H9 (cell line): ENCODE data around the gene NLRP1. TPM values are rescaled to one million over a fixed set of nuclear protein-coding genes. Genes with fewer than 3 reads are reported as not detected.

Source experiments
- DNase-seq: peaks from one replicate; pipeline ENCODE4 v3.0.0-alpha.2; 2017
- H2AFZ ChIP-seq: one replicate; pipeline ENCODE4 v1.6.1; 2013; ENCODE audit warnings: mild to moderate bottlenecking, low read length, control low read depth, moderate library complexity
- H2AK5ac ChIP-seq: 2 replicates; pipeline ENCODE4 v1.6.1; 2013; ENCODE audit warnings: low read length, control low read depth, mixed read lengths; ENCODE audit not compliant: insufficient read length
- H2BK120ac ChIP-seq: one replicate; pipeline ENCODE4 v1.6.1; 2013; ENCODE audit warnings: low read depth, mild to moderate bottlenecking, low read length, control low read depth, inconsistent platforms; ENCODE audit not compliant: poor library complexity, severe bottlenecking
- H2BK12ac ChIP-seq: 2 replicates; pipeline ENCODE4 v1.6.1; 2013; ENCODE audit warnings: low read length, control low read depth, mixed read lengths, low read depth; ENCODE audit not compliant: insufficient read length
- H2BK15ac ChIP-seq: 2 replicates; pipeline ENCODE4 v1.6.1; 2013; ENCODE audit warnings: low read depth, low read length, control low read depth
- H2BK20ac ChIP-seq: one replicate; pipeline ENCODE4 v1.6.1; 2013; ENCODE audit warnings: low read depth, mild to moderate bottlenecking, low read length, control low read depth, inconsistent platforms; ENCODE audit not compliant: poor library complexity, severe bottlenecking
- H2BK5ac ChIP-seq: 2 replicates; pipeline ENCODE4 v1.6.1; 2013; ENCODE audit warnings: low read length, control low read depth, mixed read lengths; ENCODE audit not compliant: insufficient read length
- H3K14ac ChIP-seq: 2 replicates; pipeline ENCODE4 v1.6.1; 2013; ENCODE audit warnings: low read length, control low read depth; ENCODE audit not compliant: insufficient read depth
- H3K18ac ChIP-seq: 2 replicates; pipeline ENCODE4 v1.6.1; 2013; ENCODE audit warnings: low read depth, mild to moderate bottlenecking, mixed read lengths, low read length, control low read depth; ENCODE audit not compliant: insufficient read length
- H3K23ac ChIP-seq: 2 replicates; pipeline ENCODE4 v1.6.1; 2013; ENCODE audit warnings: low read length, control low read depth, mixed read lengths, low read depth; ENCODE audit not compliant: insufficient read length
- H3K23me2 ChIP-seq: 2 replicates; pipeline ENCODE4 v1.6.1; 2013; ENCODE audit warnings: low read depth, mild to moderate bottlenecking, mixed read lengths, low read length, control low read depth; ENCODE audit not compliant: insufficient read length, poor library complexity, severe bottlenecking
- H3K27ac ChIP-seq: 2 replicates; pipeline ENCODE4 v1.5.1; 2013; ENCODE audit warnings: low read length, control low read depth, mixed read lengths, low read depth; ENCODE audit not compliant: insufficient read length
- H3K27me3 ChIP-seq: 2 replicates; pipeline ENCODE4 v1.6.1; 2013; ENCODE audit warnings: low read length, control low read depth, inconsistent platforms; ENCODE audit not compliant: insufficient read depth
- H3K4ac ChIP-seq: 2 replicates; pipeline ENCODE4 v1.6.1; 2013; ENCODE audit warnings: low read depth, mild to moderate bottlenecking, control low read depth, inconsistent platforms, low read length, moderate library complexity
- H3K4me1 ChIP-seq: 2 replicates; pipeline ENCODE4 v1.6.1; 2013; ENCODE audit warnings: low read length, control low read depth, inconsistent platforms; ENCODE audit not compliant: insufficient read depth
- H3K4me2 ChIP-seq: 2 replicates; pipeline ENCODE4 v1.6.1; 2013; ENCODE audit warnings: low read length, control low read depth, mixed read lengths; ENCODE audit not compliant: insufficient read length, insufficient read depth
- H3K56ac ChIP-seq: 2 replicates; pipeline ENCODE4 v1.6.1; 2013; ENCODE audit warnings: low read depth, mild to moderate bottlenecking, mixed read lengths, low read length, control low read depth; ENCODE audit not compliant: insufficient read length
- H3K79me1 ChIP-seq: 2 replicates; pipeline ENCODE4 v1.6.1; 2013; ENCODE audit warnings: low read depth, mild to moderate bottlenecking, moderate library complexity, low read length, control low read depth, inconsistent platforms; ENCODE audit not compliant: insufficient read depth, poor library complexity, severe bottlenecking
- H3K79me2 ChIP-seq: 2 replicates; pipeline ENCODE4 v1.6.1; 2013; ENCODE audit warnings: low read length, control low read depth, inconsistent platforms; ENCODE audit not compliant: insufficient read depth
- H3K9ac ChIP-seq: 2 replicates; pipeline ENCODE4 v1.6.1; 2013; ENCODE audit warnings: low read length, control low read depth, mixed read lengths; ENCODE audit not compliant: insufficient read length; ENCODE audit errors: extremely low read depth
- H3K9me3 ChIP-seq: one replicate; pipeline ENCODE4 v1.6.1; 2013; ENCODE audit warnings: low read depth, low read length, inconsistent platforms; ENCODE audit not compliant: control insufficient read depth
- H3T11ph ChIP-seq: one replicate; pipeline ENCODE4 v1.6.1; 2013; ENCODE audit warnings: mild to moderate bottlenecking, low read length, control low read depth, inconsistent platforms
- H4K20me1 ChIP-seq: one replicate; pipeline ENCODE4 v1.6.1; 2013; ENCODE audit not compliant: control insufficient read depth, insufficient read length, insufficient read depth
- H4K5ac ChIP-seq: 2 replicates; pipeline ENCODE4 v1.6.1; 2013; ENCODE audit warnings: low read depth, mild to moderate bottlenecking, mixed read lengths, low read length, control low read depth; ENCODE audit not compliant: insufficient read length
- H4K8ac ChIP-seq: replicated peaks from 2 replicates; pipeline ENCODE4 v1.6.1; 2013; ENCODE audit warnings: low read length, control low read depth, mixed read lengths, low read depth; ENCODE audit not compliant: insufficient read length
- H4K91ac ChIP-seq: 2 replicates; pipeline ENCODE4 v1.6.1; 2013; ENCODE audit warnings: low read depth, mild to moderate bottlenecking, moderate library complexity, mixed read lengths, low read length, control low read depth; ENCODE audit not compliant: insufficient read length
- H3K27ac Mint-ChIP-seq, 3 experiments: 2 replicates in 2 of 3; 3 replicates in 1 of 3; pipeline ENCODE4 v1.8.0; 2020 to 2021; ENCODE audit warnings: mixed read lengths in 3 of 3, mild to moderate bottlenecking in 1 of 3, moderate library complexity in 1 of 3
- H3K27me3 Mint-ChIP-seq: 2 replicates; pipeline ENCODE4 v1.8.0; 2021; ENCODE audit warnings: low read depth, mild to moderate bottlenecking, moderate library complexity, mixed read lengths
- H3K36me3 Mint-ChIP-seq, 3 experiments: 2 replicates in 2 of 3; 3 replicates in 1 of 3; pipeline ENCODE4 v1.8.0; 2020 to 2021; ENCODE audit warnings: low read depth in 3 of 3, mixed read lengths in 3 of 3; ENCODE audit not compliant: insufficient read depth in 1 of 3
- H3K4me1 Mint-ChIP-seq, 2 experiments: 2 replicates each; pipeline ENCODE4 v1.8.0; 2020; ENCODE audit warnings: mixed read lengths in 2 of 2
- H3K4me3 Mint-ChIP-seq, 2 experiments: 2 replicates in 1 of 2; 3 replicates in 1 of 2; pipeline ENCODE4 v1.8.0; 2020 to 2021; ENCODE audit warnings: mild to moderate bottlenecking in 2 of 2, mixed read lengths in 2 of 2, moderate library complexity in 1 of 2
- H3K9me3 Mint-ChIP-seq, 2 experiments: 2 replicates in 1 of 2; 3 replicates in 1 of 2; pipeline ENCODE4 v1.8.0; 2020; ENCODE audit warnings: mild to moderate bottlenecking in 2 of 2, mixed read lengths in 2 of 2, moderate library complexity in 1 of 2
- WGBS: extraction: QIAGEN DNeasy Blood & Tissue Kit; methylation state at CpG from one replicate; pipeline ENCODE4 v1.1.7; 2013; ENCODE audit warnings: missing lambda C conversion rate, low lambda C conversion rate, mixed read lengths; ENCODE audit not compliant: insufficient read length; ENCODE audit errors: extremely low coverage; 5-methylcytosine and 5-hydroxymethylcytosine counted together
- total RNA-seq: library from RNA; stranded (reverse); gene quantifications from 2 replicates; pipeline ENCODE4 v1.2.1, GENCODE V29; 2021
- TF ChIP-seq, protein P1 (sequence below): fragments of 200-600 bp; sonication (generic); conservative IDR thresholded peaks from 3 replicates; pipeline ENCODE4 v1.8.0; 2021; ENCODE audit warnings: antibody characterized with exemption, mild to moderate bottlenecking

NLRP1 gene
- total RNA-seq, 1 experiment from 2014 or later, result 12.1 TPM

DNA sequence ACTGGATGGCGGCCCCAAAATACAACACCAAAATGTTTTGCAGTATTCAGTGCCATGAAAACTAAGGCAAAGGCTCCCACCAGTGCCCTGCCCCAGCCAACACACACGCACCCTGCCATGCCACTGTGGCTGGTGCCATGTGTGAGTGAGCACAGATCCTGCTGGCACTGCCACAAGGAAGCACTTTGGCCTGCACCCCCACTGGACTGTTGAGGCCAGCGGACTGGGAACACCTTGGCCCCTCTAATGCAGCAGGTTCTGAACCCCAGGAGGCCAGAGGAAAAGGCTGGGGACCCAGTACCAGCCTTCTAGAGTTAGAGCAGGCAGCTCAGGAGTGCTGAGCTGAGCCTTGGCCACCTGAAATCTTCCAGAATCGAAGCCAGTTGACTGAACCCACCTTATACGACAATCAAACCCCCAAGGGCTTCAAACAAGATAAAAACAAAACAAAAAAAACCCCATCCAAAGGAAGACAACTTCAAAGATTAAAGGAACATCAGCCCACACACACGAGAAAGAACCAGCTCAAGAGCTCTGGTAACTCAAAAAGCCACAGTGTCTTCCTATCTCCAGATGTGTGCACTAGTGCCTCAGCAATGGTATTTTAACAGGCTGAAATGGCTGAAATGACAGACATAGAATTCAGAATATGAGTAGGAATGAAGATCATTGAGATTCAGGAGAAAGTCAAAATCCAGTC lies 21.5 kb downstream of the NLRP1 start:
- H3K18ac ChIP-seq, result no peak overlapping the region
- H3K79me1 ChIP-seq, result no peaks in the 10 kb centered on the region
- no CpG with 5 or more reads among the region's 6 CpGs for WGBS
- H4K8ac ChIP-seq, result no peak overlapping the region
- H3K23me2 ChIP-seq, result no peaks in the 10 kb centered on the region
- no peak overlapping the region for H3K27ac ChIP-seq
- no peak overlapping the region for H2BK20ac ChIP-seq
- no peak overlapping the region for H3K4ac ChIP-seq
- no peaks in the 10 kb centered on the region for H3K79me2 ChIP-seq
- no peak overlapping the region for H2BK15ac ChIP-seq
- no peak overlapping the region for H2AK5ac ChIP-seq
- no peaks in the 10 kb centered on the region for H3K27me3 ChIP-seq
- H3T11ph ChIP-seq, result no peak overlapping the region
- H3K9me3 ChIP-seq, result no peaks in the 10 kb centered on the region
- TF ChIP-seq, protein P1, sequence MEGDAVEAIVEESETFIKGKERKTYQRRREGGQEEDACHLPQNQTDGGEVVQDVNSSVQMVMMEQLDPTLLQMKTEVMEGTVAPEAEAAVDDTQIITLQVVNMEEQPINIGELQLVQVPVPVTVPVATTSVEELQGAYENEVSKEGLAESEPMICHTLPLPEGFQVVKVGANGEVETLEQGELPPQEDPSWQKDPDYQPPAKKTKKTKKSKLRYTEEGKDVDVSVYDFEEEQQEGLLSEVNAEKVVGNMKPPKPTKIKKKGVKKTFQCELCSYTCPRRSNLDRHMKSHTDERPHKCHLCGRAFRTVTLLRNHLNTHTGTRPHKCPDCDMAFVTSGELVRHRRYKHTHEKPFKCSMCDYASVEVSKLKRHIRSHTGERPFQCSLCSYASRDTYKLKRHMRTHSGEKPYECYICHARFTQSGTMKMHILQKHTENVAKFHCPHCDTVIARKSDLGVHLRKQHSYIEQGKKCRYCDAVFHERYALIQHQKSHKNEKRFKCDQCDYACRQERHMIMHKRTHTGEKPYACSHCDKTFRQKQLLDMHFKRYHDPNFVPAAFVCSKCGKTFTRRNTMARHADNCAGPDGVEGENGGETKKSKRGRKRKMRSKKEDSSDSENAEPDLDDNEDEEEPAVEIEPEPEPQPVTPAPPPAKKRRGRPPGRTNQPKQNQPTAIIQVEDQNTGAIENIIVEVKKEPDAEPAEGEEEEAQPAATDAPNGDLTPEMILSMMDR, result no peak
- H3K9ac ChIP-seq, result no peak overlapping the region
- Mint-ChIP-seq H3K9me3 (no peaks in the 10 kb centered on the region), H3K27me3 (peaks cover 5% of the 10 kb centered on the region), H3K4me1 (no peaks in the 10 kb centered on the region), H3K36me3 (no peaks in the 10 kb centered on the region), H3K4me3 (no peak overlapping the region), H3K27ac (no peak overlapping the region)
- H3K23ac ChIP-seq, result no peak overlapping the region
- no peak overlapping the region for H4K91ac ChIP-seq
- H4K5ac ChIP-seq, result no peak overlapping the region
- no peak for DNase-seq
- H3K14ac ChIP-seq, result no peak overlapping the region
- no peak overlapping the region for H2BK5ac ChIP-seq
- H3K4me2 ChIP-seq, result no peak overlapping the region
- no peaks in the 10 kb centered on the region for H3K4me1 ChIP-seq
- H4K20me1 ChIP-seq, result no peaks in the 10 kb centered on the region
- H3K56ac ChIP-seq, result no peak overlapping the region
- H2BK12ac ChIP-seq, result no peak overlapping the region
- no peak overlapping the region for H2AFZ ChIP-seq
- H2BK120ac ChIP-seq, result no peak overlapping the region
